GM13976 (cell line): ENCODE results near the gene ASXL2.

Experiments
- DNase-seq: peaks from one replicate; pipeline ENCODE4 v3.0.0; 2012; ENCODE audit warnings: low spot score
- in situ Hi-C: fragments of 300-500 bp; cut with MboI; formaldehyde crosslinking; loops from one replicate; pipeline ENCODE4 v1.12.0; 2022; ENCODE audit warnings: low sequenced_read_pairs, mixed read lengths, inconsistent platforms; ENCODE audit not compliant: unreplicated experiment
- TF ChIP-seq, protein P1 (sequence below): IDR thresholded peaks from 2 replicates; pipeline ENCODE4 v1.5.1; 2012; ENCODE audit warnings: borderline replicate concordance, mild to moderate bottlenecking; ENCODE audit not compliant: insufficient read depth; ENCODE audit errors: extremely low read depth, missing control alignments, control extremely low read depth

ASXL2 gene

GRCh38 chr2:25895610-25896009, 17.3 kb upstream of the ASXL2 start:
- no peak for DNase-seq
- in situ Hi-C loops: no loop called here
- TF ChIP-seq, protein P1, sequence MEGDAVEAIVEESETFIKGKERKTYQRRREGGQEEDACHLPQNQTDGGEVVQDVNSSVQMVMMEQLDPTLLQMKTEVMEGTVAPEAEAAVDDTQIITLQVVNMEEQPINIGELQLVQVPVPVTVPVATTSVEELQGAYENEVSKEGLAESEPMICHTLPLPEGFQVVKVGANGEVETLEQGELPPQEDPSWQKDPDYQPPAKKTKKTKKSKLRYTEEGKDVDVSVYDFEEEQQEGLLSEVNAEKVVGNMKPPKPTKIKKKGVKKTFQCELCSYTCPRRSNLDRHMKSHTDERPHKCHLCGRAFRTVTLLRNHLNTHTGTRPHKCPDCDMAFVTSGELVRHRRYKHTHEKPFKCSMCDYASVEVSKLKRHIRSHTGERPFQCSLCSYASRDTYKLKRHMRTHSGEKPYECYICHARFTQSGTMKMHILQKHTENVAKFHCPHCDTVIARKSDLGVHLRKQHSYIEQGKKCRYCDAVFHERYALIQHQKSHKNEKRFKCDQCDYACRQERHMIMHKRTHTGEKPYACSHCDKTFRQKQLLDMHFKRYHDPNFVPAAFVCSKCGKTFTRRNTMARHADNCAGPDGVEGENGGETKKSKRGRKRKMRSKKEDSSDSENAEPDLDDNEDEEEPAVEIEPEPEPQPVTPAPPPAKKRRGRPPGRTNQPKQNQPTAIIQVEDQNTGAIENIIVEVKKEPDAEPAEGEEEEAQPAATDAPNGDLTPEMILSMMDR: no peak

- DNase-seq: no peak
- TF ChIP-seq, protein P1: no peak
- in situ Hi-C loops: no loop called here
Observed at GRCh38 chr2:25895018-25895417, 16.7 kb upstream of the ASXL2 start.

GRCh38 chr2:25894135-25894830, 16.0 kb upstream of the ASXL2 start:
- in situ Hi-C loops: no loop called here
- no peak for DNase-seq
- TF ChIP-seq, protein P1: no peak

DNA sequence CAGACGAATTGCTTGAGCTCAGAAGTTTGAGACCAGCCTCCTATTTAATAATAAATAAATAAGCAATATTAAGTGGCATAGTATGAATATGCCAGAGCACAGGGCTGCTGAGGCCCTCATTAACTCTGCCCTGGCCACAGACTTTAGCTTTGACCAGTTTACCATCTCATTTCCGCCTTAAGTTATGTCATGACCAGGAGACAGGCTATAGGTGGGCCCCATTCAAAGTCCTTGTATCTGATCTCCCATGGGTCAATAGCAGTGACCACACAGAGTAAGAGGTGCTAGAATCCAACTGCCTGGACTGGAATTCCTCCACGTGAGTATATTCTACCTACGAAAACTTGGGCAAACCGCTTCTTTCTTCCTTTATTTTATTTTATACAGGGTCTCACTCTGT, 13.4 kb upstream of the ASXL2 start:
- TF ChIP-seq, protein P1: no peak
- in situ Hi-C loops: no loop called here
- no peak for DNase-seq

GRCh38 chr2:25887624-25888242, 9.4 kb upstream of the ASXL2 start:
- TF ChIP-seq, protein P1: no peak
- in situ Hi-C loops: no loop called here
- DNase-seq: no peak

DNA sequence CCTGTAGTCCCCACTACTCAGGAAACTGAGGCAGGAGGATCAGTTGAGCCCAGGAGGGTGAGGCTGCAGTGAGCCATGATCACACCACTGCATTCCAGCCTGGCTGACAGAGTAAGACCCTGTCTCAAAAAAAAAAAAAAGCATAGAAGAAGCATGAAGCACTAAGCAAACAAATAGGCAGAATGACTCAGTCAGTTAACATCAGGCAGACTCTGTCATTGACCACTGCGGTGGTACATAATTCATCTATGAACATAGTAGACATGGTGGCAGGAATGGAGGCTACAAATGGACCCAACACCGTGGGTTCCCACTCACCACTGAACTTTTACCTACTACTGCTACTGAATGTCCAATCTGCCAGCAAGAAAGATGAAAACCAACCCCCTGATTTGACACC, 7.6 kb upstream of the ASXL2 start:
- DNase-seq: no peak
- TF ChIP-seq, protein P1: no peak
- in situ Hi-C loops: no loop called here
